HT1080 (cell line): Measurements from ENCODE around the gene ARPC4. TPM values are rescaled to one million over a fixed set of nuclear protein-coding genes. Genes with fewer than 3 reads are reported as not detected.
A peak's percentile ranks its signal among the peaks of the same experiment; 100 is the strongest.

Experiments
- DNase-seq: peaks from one replicate; pipeline ENCODE4 v3.0.0-alpha.2; 2015; ENCODE audit warnings: low read depth
- polyA plus RNA-seq, 2 experiments: library from polyadenylated mRNA; depleted of rRNA; stranded (reverse); fragments of >200 nt; gene quantifications; 2 replicates each; pipeline ENCODE4 v1.2.3, GENCODE V29; 2015
- total RNA-seq: library from RNA; depleted of rRNA; stranded (reverse); fragments of >200 nt; shearing (Covaris generic); gene quantifications from 2 replicates; pipeline ENCODE4 v1.2.3, GENCODE V29; 2014; rRNA removed

The ARPC4 gene
- 295 and 306 TPM in 2 replicates for total RNA-seq
- polyA plus RNA-seq (2015; cell fraction: cytosol; rRNA removed), result 261 and 270 TPM in 2 replicates
- polyA plus RNA-seq (2015; cell fraction: nucleus; rRNA removed), result 106 and 119 TPM in 2 replicates

DNA sequence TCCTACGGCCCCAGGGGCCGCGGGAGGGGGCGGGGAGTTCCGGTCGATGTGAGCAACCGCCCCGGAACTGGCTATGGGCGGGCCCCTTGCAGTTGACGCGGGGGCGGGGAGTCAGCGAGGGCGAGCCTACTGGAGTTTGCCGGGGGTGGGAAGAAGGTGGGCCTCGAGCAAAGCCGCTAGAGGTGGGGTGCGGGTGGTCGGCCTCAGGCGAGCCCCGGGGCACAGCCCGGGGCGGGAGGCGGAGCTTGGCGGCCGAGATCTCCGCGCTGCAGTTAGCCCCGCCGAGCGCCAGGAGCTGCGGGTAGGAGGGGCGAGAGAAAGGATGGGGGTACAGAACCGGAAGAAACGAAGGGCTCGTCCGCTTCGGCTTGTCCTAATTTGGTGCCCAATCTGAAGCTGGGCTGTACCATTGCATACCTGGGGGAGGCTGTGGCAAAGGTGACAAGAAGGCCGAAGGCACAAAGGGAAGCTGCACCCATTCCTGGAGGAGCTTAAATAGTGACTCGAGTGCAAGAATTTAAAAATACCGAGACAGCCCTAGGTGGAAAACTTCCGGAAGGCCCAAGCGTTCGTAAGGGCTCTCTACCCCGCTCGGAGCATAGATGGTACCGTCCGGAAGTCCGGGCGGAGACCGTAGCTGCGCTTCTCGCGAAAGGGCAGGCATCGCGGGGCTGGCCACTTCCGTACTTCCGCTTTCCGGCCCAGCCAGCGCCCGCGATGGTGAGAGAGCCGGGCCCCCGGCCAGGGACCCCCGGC is at the start of gene ARPC4, which contains the start of gene TADA3:
TSS of gene ARPC4 (plus strand) at position 678 of the 756 bp plus-strand sequence. CDS start at position 718, 40 bp downstream.
TSS of gene TADA3 (minus strand) at position 69 of the 756 bp plus-strand sequence. CDS start 1,007 bp downstream, outside the sequence.
- DNase-seq, result peak; percentile 92

DNA sequence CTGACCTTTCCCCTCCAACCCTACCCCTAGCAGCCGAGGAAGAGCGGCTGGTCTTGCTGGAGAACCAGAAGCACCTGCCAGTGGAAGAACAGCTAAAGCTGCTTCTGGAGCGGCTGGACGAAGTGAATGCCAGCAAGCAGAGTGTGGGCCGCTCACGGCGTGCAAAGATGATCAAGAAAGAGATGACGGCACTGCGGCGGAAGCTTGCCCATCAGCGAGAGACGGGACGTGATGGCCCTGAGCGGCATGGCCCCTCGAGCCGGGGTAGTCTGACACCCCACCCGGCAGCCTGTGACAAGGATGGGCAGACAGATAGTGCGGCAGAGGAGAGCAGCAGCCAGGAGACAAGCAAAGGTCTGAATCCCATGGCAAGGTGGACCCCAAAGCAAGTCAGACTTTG is 49.3 kb upstream of the ARPC4 start:
- DNase-seq, result no peak

DNA sequence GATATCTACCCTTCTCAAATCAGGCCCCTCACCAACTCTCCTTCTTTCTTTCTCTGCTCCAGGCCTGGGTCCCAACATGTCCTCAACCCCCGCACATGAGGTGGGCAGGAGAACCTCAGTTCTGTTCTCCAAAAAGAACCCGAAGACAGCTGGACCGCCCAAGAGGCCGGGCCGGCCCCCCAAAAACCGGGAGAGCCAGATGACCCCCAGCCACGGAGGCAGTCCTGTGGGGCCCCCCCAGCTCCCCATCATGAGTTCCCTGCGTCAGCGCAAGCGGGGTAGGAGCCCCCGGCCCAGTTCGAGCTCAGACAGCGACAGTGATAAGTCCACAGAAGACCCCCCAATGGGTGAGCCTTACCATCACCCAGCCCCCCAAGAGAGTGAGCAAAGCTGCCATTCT is 48.7 kb upstream of the ARPC4 start:
- DNase-seq, result no peak

DNA sequence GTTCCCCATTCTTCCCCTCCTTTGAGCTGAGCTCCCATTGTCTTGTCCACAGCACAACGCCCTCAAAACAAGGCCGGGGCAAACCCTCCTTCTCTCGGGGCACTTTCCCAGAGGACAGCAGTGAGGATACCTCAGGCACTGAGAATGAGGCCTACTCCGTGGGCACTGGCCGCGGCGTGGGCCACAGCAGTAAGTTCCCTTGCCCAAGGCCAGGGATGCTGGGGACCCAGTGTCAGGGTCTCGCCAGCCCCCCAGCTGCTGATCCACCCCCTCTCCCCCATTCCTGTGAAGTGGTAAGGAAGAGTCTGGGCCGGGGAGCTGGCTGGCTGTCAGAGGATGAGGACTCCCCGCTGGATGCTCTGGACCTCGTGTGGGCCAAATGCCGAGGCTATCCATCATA is 47.4 kb upstream of the ARPC4 start:
- DNase-seq, result no peak

DNA sequence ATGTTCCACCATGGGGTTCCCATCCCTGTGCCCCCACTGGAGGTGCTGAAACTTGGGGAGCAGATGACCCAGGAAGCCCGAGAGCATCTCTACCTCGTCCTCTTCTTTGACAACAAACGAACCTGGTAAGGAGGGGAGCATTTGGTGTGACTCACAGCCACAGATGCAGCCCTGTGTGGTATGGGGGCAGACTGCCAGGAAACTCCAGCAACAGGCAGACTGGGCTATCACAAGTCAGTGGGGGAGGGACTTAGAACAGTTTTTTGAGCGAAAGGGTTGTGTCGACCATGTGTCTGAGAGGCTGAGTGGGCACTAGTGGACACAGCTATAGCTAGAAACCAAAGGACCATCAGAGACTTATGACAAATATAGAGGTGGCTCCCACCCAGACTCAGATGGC is 46.6 kb upstream of the ARPC4 start:
- DNase-seq, result peak; percentile 85

DNA sequence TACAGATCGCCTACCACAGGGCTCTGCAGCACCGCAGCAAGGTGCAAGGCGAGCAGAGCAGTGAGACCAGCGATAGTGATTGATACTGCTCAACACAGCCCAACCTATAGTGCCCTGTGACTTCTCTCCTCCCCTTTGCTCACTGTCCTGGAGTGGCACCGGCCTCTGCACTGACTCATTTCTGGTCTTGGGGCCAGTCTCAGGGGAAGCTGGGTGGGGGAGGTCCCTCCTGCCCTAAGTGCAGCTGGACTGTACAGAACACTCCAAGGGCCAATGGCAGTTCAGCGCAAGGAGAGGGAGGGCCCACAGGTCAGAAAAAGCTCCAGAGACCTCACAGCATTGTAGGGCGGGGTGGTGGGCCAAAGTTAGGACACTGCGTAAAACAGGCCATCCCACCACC is 45.6 kb upstream of the ARPC4 start:
- peak; percentile 51 for DNase-seq

DNA sequence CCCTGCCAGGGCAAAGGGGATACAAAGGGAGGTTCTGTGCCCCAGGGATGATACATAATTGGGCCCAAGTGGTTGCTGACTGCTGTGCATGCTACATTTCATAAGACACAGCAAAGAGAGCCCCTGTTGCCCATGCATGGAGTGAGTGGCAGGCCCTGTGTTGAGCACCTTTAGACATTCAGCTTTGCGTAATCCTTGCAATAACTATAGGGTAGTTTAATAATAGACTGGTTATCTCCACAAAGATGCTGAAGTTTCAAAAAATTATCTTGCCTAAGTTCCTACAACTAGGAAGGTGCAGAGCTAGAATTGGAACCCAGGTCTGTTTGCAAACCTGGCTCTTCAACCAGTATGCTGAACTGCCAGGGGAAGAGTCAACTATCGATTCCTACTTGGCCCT is 44.9 kb upstream of the ARPC4 start:
- no peak for DNase-seq

DNA sequence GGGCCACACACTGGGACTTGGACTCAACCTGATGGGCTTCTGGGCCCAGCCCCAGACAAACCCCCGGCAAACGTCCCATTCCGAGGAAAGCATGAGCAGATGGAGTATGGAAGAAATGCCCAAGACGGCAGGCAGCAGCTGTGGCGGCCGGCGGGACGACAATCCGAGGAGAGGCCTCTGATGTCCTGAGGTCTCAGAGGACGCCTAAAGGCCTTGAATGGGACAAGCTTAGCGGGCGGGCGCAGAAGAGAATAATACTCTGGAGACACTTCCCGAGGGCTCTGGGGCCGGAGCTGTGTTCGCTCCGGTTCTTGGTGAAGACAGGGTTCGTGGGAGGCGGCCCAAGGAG is 43.6 kb upstream of the ARPC4 start:
- DNase-seq, result no peak

DNA sequence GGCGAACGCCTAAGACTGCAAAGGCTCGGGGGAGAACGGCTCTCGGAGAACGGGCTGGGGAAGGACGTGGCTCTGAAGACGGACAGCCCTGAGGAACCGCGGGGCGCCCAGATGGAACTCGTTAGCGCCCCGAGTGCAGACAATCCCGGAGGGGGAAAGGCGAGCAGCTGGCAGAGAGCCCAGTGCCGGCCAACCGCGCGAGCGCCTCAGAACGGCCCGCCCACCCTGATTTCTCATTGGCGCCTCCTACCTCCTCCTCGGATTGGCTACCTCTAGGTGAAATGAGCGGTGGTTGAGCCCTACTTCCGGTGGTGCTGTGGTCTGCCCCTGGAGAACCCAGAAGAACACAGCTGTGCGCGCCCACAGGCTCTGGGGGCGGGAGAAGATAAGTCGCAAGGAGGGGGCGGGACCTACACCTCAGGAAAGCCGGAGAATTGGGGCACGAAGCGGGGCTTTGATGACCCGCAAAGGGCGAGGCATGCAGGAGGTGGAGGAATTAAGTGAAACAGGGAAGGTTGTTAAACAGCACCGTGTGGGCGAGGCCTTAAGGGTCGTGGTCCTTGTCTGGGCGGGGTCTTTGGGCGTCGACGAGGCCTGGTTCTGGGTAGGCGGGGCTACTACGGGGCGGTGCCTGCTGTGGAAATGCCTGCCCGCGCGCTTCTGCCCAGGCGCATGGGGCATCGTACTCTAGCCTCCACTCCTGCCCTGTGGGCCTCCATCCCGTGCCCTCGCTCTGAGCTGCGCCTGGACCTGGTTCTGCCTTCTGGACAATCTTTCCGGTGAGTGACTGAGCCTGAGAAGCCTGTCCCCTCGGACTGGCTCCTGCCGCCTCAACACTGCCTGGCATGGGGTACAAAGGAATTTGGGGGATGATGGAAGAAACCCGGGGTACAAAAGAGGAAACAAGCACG is 43.0 kb upstream of the ARPC4 start, which contains the start of gene OGG1:
TSS of gene OGG1 (plus strand) at position 308 of the 911 bp plus-strand sequence. CDS start at position 643, 335 bp downstream.
- peak; percentile 98 for DNase-seq

DNA sequence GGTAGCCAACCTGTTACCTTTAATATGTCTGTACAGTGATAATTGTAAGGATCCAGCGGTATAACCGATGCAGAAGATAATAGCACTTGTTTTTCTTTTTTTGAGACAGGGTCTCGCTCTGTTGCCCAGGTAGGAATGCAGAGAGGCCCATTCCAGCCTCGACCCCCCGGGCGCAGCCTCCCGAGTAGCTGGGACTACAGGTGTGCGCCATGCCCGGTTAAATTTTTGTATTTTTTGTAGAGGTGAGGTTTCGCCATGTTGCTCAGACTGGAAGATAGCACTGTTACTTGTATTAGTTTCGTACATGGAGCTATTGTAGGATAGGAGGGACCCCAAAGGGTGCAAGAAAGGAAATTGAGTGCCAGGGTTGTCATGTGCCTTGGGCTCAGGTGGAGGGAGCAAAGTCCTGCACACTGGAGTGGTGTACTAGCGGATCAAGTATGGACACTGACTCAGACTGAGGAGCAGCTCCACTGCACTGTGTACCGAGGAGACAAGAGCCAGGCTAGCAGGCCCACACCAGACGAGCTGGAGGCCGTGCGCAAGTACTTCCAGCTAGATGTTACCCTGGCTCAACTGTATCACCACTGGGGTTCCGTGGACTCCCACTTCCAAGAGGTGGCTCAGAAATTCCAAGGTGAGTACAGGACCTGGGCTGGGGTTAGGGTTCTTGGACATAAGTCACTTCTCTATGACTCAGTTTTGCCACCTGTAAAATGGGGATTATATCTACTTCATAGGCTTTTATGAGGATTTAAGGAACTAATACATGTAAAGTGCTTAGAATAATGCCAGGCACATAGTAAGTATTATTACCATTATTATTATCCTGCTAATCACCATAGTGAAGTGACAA is 42.1 kb upstream of the ARPC4 start:
- DNase-seq, result peak; percentile 31

DNA sequence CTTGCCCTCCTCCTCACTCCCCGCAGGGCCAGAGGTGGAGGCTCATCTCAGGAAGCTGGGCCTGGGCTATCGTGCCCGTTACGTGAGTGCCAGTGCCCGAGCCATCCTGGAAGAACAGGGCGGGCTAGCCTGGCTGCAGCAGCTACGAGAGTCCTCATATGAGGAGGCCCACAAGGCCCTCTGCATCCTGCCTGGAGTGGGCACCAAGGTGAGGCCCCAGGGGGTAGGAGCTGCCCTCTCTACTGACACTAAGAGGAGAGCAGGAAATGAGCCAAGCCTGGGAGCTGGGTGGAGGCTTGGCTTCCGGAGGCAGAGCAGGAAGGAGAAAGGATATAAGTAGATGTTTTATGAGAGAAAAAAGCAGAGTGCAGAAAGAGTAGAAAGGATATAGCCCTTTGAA is 38.2 kb upstream of the ARPC4 start:
- peak; percentile 63 for DNase-seq

DNA sequence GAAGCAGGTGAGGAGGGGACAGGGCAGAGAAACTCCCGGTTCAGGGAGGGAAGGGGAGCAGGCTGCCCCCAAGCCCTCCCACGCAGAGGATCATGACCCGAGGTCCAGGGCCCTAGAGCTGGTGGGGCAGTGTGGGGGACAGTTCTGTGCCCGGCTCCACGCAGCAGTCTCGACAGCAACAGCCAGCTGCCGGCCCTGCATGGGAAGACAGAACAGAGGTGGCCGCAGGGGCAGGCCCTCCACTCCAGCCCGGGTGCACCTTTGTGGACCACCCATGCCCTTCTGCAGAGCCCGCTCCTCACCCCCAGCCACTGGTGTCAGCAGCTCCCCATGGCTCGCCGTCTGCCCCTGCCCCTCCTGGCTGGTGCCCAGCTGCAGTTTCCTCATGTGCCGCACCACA is 35.5 kb upstream of the ARPC4 start:
- DNase-seq, result no peak

DNA sequence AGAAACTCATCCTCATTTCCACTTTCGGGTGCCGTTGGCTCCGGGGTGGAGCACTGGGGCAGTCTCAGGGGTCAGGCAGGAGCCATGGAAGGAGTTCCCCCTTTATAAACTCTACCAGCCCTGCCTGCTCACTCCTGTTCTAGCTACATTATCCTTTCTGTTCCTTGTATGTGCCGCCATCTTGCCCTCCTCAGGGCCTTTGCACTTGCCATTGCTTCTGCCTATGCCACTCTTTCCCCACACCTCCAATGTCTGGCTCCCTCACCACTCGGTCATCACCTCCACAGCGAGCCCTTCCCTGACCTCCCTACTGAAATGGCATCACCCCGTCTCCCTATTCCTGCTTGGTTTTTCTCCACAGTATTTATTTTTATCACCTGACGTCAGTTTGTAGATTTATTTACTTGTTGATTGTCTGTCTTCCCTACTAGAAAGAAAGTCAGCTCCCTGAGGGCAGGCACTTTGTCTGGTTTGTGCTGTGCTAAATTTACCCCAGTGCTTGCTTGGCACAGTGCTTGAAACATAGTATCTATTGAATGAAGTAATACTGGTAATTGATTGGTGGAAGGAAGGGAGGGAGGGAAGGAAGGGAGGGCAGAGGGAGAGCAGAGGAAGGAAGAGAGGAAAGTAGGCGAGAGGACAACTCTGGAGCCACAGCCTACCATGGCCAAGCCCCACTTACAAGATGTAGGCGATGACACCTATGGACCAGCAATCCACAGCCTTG is 31.9 kb upstream of the ARPC4 start:
- no peak for DNase-seq

DNA sequence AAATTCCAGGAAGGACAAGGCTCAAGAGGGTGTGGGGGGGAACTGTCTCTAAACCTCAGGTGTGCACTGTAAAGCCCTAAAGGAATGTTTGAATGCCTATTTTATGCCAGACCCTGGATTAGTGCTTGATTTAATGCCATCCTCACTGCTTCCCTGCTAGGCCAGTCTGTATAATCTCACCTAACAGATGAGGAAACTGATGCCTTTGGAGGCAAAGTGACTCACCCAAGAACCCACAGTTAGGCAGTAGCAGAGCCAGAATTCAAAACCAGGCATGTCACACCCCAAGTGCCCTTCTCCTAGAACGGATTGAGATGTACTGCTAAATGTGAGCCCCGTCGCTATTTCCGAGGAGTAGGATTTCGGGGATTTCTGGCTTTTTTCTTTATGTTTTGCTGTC is 31.0 kb upstream of the ARPC4 start:
- no peak for DNase-seq

DNA sequence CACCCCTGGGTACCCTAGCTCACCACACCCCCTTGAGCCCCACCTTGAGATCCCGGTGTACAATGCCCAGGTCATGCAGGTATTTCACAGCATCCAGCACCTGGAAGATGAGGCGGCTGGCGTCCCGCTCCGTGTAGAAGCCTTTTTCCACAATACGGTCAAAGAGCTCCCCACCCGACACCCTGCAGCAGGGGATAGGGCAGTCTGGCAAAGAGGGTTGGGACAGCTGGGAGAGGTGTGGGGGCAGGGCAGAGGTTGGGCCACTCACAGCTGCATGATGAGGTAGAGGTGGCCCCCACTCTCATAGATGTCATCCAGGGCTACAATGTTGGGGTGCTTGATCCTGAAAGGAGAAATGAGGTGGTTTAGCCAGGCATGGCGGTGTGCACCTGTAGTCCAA is 30.0 kb upstream of the ARPC4 start:
- DNase-seq, result no peak

DNA sequence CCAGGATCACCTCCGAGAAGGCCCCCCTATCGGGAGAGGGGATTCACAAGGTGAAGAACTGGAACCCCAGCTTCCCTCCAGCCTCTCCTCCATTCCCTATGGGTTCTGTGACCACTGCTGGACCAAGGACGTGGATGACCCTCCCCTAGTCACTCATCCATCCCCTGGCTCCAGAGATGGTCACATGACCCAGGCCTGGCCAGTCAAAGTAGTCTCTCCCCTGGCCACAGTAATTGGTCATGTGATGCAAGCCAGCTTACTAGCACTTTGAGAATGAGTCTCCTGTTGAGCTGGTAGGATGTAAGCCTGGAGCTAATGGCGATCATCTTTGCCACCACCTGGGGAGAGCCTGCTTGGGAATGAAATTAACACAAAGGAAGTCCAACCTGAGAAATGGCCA is 27.0 kb upstream of the ARPC4 start:
- DNase-seq, result no peak

DNA sequence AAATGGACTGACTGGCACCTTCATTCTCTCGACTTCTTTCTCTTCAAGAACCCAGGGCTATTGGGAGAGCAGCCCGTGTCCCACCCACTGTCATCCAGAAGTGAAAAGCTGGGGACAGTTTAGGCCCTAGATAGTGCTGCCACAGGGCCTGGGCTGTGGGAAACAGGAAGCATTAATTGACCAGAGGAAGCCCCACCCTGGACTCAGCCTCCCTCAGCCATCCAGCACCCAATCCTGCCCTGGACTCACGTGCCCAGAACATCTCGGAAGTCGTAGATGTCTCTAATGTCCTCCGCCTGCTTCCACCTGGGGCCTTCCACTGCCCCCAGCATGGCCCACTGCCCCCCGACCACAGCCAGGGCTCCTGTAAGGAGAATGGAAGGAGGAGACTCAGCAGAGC is 25.5 kb upstream of the ARPC4 start:
- DNase-seq, result no peak

DNA sequence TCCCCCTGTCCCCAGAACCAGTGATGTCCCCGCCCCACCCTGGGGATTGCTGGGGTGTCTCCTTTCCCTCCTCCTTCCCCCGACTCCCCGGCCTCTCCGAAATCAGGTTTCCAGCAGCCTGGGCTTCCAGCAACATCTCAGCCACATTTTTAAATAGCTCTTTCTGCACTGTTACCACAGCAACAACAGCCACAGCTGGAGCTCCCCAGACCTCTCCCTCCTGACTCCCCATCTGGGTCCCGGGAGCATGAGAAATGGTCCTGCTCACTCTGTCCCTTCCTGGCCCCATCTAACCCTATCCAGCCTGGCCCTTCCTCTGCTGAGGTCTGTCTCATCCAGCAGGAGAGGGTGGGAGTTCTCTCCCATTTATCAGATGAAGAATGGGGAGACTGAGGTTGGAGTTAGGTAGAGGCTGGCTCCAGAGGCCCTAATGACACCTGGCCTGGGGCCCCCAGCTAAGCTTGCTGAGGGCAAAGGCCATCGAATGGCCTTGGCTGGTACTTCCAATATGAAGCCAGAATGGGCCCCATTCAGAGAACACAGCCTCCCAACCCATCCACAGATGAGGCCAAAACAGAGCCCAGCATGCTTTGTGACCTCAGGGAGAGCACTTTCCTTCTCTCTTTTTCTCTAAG is 24.6 kb upstream of the ARPC4 start:
- DNase-seq, result no peak

DNA sequence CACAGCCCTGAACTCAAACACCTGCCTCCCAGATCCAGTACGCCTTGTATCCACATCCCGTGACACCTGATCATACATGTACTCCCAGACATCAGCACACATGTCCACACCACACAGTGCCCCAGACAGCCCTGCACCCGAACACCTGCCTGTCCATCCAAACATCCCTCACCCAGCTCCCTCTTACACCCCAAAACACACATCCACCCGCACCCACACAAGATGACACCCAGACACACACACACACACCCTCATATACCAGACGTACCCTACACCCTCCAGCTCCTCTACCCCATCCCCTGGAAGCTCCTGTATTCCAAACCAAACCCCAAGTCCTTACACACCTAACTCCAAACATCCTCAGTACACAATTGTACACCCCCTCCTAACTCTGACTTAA is 23.9 kb upstream of the ARPC4 start:
- no peak for DNase-seq
